CD4-positive, alpha-beta T cell treated with Interleukin-2 at 100 ng/mL for 4 hours (primary cell): ENCODE results near the gene PALM.
"Not testable (repeated sequence)": the region's sequence is repeated elsewhere in the genome, so short reads cannot be mapped to it uniquely, and the experiment has no call there.

Source experiments
- DNase-seq: peaks from one replicate; pipeline ENCODE4 v3.0.0-alpha.2; 2020; ENCODE audit warnings: low spot score

The PALM gene

GRCh38 chr19:704447-704741 is 4.3 kb upstream of the PALM start:
- DNase-seq: no peak

- DNase-seq: no peak
These were observed 645 bp downstream of the PALM start for GRCh38 chr19:709196-709964.

DNA sequence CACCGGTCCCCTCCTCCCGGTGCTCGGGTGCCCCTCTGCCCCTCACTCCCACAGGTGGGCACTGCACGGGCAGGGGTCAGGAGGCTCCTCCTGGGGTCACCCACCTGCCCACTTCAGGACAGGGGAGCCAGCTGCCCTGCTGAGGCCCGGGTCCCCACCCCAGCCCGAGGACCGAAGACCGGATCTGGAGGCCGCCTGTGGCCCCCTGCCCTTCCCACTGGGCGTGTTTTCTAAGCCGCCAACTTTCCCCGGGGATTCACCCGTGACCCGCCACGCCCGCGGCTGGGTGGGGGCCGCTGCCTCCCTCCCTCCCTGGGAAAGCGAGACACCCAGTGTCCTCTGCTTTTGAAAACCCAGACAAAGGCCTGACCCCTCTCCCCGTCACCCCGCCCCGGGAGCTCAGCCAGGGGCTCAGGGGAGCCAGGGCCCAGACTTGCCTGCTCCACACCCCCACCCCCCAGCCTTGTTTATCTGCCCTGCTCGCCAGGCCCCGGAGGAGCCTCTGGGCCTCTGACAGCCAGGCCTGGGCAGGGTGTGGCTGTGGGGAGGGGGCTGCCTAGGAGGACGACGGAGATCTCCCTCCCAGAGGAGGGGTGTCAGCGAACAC is 1.3 kb downstream of the PALM start:
- no peak for DNase-seq

DNA sequence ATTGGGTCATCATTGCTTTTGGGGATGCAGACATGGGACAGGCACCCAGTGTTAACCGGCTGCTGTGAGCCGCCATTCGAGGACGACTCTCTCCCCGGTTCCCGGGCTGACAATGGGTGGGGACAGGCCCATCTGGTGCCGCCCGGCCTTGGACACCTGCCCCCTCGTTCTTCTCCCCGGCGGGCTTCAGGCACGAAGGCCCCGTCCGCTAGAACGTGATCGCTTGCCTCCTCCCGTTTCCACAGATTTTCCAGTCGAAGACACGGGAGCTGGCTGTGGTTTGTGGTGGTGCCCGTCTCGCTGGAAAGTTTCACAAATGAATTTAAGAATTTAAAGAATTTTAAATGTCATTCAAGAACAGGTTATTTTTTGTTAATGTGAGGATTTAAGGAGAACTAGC is 2.0 kb downstream of the PALM start:
- DNase-seq: no peak

- no peak for DNase-seq
These were observed 2.5 kb downstream of the PALM start for GRCh38 chr19:711254-711653.

- no peak for DNase-seq
These were observed 6.6 kb downstream of the PALM start for GRCh38 chr19:715347-715746.

DNA sequence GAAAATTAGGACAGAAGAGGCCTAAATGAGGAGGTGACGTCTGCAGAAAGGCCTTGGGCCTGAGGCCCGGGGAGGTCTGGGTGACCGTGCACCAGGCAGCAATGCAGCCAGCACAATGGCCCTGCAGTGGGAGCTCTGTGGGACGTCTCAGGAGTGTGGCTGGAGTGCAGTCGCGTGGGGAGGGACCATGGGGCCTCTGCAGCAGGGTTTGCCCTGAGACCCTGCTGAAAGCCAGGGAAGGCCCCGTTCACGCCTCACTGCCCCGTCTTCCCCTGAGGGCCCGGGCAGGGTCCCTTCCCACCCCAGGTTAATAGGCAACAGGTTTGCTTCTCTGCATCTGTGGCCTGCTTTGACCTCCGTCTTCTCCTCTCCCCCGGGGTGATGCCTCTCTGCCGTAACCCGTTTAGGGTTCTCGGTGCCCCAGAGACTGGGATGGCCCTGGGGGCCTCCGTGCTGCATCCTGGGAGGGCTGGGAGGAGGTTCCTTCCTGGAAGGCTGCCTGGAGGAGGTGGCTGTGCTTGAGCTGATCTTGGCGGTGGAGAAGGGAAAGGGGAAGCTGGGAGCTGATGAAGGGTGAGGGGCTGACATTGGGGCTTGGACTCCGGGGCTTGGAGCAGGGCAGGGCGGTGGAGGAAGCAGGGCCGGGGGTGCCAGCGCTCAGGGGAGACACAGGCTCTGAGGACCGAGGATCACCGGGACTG is 9.7 kb downstream of the PALM start:
- no peak for DNase-seq

GRCh38 chr19:718991-719512 is 10.3 kb downstream of the PALM start:
- no peak for DNase-seq

GRCh38 chr19:719636-720344 is 11.1 kb downstream of the PALM start:
- no peak for DNase-seq

DNA sequence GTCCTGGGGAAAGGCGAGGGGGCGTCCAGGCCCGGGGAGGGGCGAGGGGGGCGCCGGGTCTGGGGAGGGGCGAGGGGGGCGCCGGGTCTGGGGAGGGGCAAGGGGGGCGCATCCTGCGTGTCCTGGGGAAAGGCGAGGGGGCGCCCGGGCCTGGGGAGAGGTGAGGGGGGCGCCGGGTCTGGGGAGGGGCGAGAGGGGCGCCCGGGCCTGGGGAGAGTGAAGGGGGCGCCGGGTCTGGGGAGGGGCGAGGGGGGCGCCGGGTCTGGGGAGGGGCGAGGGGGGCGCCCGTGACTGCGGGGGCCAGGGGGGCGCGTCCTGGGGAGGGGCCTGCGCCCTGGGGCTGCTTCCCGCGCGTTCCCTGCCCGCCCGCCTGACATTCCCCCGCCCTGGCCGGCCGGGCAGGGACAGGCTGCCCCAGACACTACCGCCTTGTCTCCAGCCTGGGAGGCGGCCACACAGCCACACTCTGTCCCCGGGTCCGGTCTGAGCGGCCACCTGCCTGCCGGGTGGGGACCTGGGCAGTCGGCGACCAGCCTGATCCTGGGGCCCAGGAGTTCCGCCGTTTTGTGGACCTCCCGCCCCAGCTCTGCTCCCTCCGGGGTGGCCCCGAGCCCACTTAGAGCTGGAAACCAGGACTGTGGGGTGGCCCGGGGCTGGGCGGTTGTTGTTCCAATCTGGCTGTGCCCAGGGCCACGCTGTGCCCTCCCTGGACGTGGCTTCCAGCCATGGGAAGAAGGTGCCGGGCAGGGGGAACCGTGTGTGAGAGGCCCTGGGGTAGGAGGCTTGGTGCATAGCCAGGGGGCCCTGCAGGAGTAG is 11.8 kb downstream of the PALM start:
- no peak for DNase-seq

DNA sequence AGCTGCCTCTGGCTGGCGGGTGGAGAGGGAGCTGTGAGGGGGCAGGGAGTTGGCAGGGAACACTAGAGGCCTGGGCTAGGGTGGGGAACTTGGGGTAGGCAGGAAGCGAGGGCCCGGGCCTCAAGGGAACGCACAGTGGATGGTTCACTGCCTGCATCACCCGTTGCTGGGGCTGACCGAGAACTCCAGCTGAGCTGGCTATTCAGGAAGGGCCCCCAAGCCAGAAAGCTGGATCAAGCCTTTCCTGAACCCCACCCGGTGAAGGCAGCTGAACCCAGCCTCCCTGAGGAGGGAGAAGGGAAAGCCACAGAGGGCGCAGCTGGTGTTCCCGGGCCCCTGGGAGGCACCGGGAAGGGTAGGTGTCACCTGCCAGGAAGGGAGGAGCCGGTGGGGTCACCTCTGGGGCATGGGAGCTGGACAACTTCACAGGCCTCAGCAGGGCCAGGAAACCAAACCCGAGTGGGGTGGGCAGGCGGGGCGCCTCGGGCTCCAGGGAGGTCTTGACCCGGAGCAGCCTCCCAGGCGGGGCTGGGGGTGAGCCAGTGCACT is 13.9 kb downstream of the PALM start:
- DNase-seq: no peak

- no peak for DNase-seq
These were observed 14.5 kb downstream of the PALM start for GRCh38 chr19:723247-723646.

GRCh38 chr19:723714-724113 is 15.0 kb downstream of the PALM start:
- no peak for DNase-seq

DNA sequence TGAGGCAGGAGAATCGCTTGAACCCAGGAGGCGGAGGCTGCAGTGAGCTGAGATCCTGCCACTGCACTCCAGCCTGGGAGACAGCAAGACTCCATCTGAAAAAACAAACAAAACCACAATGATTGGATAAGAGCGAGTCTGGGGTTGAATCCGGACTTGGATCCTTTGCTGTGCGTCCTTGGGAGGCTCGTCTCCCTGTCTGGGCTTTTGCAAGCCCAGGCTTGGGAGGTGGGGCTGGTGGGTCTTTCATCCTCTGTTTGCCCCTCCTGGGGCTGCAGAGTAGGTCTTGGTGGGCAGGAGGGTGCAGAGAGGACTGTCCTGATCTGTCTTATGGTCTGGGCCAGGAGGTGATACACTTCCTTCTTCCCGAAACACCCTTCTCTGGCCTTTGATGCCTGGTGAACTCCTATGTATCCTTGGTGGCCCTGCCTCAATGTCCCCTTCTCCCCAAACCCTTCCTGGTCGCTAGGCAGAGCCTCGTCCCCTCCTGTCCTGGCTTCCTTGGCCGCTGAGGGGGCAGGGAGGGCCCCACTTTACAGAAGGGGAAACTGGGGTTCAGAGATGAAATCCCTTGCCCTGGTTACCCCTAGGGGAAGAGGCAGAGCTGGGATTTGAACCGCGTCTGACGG is 16.8 kb downstream of the PALM start:
- no peak for DNase-seq

GRCh38 chr19:726993-727956 is 18.5 kb downstream of the PALM start:
- DNase-seq: no peak

GRCh38 chr19:728011-728410 is 19.3 kb downstream of the PALM start:
- no peak for DNase-seq

DNA sequence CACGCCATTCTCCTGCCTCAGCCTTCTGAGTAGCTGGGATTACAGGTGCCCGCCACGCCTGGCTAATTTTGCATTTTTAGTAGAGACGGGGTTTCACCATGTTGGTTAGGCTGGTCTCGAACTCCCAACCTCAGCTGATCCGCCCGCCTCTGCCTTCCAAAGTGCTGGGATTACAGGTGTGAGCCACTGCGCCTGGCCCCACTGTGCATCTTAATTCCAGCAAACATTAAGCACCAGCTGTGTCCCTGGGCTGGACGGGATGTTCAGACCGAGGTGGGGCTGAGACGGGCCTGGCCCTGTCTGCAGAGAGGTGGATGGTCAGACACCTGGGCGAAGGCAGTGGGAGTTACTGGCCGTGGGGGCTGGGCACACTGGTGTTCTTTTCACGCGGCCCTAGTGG is 20.8 kb downstream of the PALM start:
- not testable (repeated sequence) for DNase-seq

- no peak for DNase-seq
These were observed 21.4 kb downstream of the PALM start for GRCh38 chr19:729965-730668.

DNA sequence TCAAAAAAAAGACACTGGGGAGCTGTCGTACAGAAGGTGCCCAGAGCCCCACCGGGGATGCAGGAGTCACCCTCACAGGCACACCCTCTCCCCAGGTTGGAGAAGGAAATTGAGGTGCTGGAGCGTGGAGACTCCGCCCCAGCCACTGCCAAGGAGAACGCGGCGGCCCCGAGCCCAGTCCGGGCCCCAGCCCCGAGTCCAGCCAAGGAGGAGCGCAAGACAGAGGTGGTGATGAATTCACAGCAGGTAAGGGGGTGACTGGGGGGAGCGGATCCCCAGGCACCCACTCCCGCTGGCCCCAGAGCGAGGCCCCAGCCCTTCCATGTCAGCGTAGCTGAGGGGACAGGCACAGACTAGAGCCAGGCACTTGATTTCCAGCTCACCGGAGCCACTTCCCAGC is 22.3 kb downstream of the PALM start:
- no peak for DNase-seq
